Measurements from ENCODE around the gene PDZK1IP1.

Gene PDZK1IP1

GRCh38 chr1:47181955-47182675, 7.7 kb downstream of the PDZK1IP1 start:
- Histone ChIP-seq H2AFZ (no peak overlapping the region), H3K4me2 (ENCODE audit: low read length) (no peak overlapping the region), H3K9ac (no peak overlapping the region), H3K9me3 (ENCODE audit: control insufficient read depth, low read length) (no peaks in the 10 kb centered on the region), H3K4me3 (ENCODE audit: low read depth, low read length) (no peak overlapping the region), H3K36me3 (ENCODE audit: control insufficient read depth, insufficient read depth, low read length) (no peaks in the 10 kb centered on the region), H3K27me3 (ENCODE audit: control insufficient read depth, insufficient read depth, low read length) (no peaks in the 10 kb centered on the region), H3K4me1 (no peaks in the 10 kb centered on the region), H3K79me2 (no peaks in the 10 kb centered on the region), H3K27ac (no peak overlapping the region)
- TF ChIP-seq CTCF (IDR thresholded peaks at IDR 0.05): no peak

- H3K79me2 ChIP-seq: no peaks in the 10 kb centered on the region
- no peaks in the 10 kb centered on the region for H3K9me3 ChIP-seq (ENCODE audit: control insufficient read depth, low read length)
- H3K27ac ChIP-seq: no peak overlapping the region
- no peaks in the 10 kb centered on the region for H3K36me3 ChIP-seq (ENCODE audit: control insufficient read depth, insufficient read depth, low read length)
- TF ChIP-seq CTCF (IDR thresholded peaks at IDR 0.05): no peak
- no peak overlapping the region for H2AFZ ChIP-seq
- H3K4me2 ChIP-seq (ENCODE audit: low read length): no peak overlapping the region
- H3K9ac ChIP-seq: no peak overlapping the region
- H3K4me3 ChIP-seq (ENCODE audit: low read depth, low read length): no peak overlapping the region
- no peaks in the 10 kb centered on the region for H3K4me1 ChIP-seq
- no peaks in the 10 kb centered on the region for H3K27me3 ChIP-seq (ENCODE audit: control insufficient read depth, insufficient read depth, low read length)
These were observed 8.5 kb downstream of the PDZK1IP1 start for GRCh38 chr1:47181095-47181954.

GRCh38 chr1:47180603-47181094, 9.2 kb downstream of the PDZK1IP1 start:
- Histone ChIP-seq H3K9me3 (ENCODE audit: control insufficient read depth, low read length) (no peaks in the 10 kb centered on the region), H3K27me3 (ENCODE audit: control insufficient read depth, insufficient read depth, low read length) (no peaks in the 10 kb centered on the region), H3K4me3 (ENCODE audit: low read depth, low read length) (no peak overlapping the region), H3K9ac (no peak overlapping the region), H3K4me2 (ENCODE audit: low read length) (no peak overlapping the region), H3K36me3 (ENCODE audit: control insufficient read depth, insufficient read depth, low read length) (no peaks in the 10 kb centered on the region), H2AFZ (no peak overlapping the region), H3K79me2 (no peaks in the 10 kb centered on the region), H3K4me1 (no peaks in the 10 kb centered on the region), H3K27ac (no peak overlapping the region)
- TF ChIP-seq CTCF (IDR thresholded peaks at IDR 0.05): no peak

GRCh38 chr1:47179988-47180563, 9.8 kb downstream of the PDZK1IP1 start:
- H3K9ac ChIP-seq: no peak overlapping the region
- H3K4me3 ChIP-seq (ENCODE audit: low read depth, low read length): no peak overlapping the region

More at GRCh38 chr1:47179988-47180563, 9.8 kb downstream of the PDZK1IP1 start:
- H3K79me2 ChIP-seq: no peaks in the 10 kb centered on the region
- no peaks in the 10 kb centered on the region for H3K4me1 ChIP-seq
- H3K9me3 ChIP-seq (ENCODE audit: control insufficient read depth, low read length): no peaks in the 10 kb centered on the region
- H3K27me3 ChIP-seq (ENCODE audit: control insufficient read depth, insufficient read depth, low read length): no peaks in the 10 kb centered on the region
- H3K27ac ChIP-seq: no peak overlapping the region
- H3K36me3 ChIP-seq (ENCODE audit: control insufficient read depth, insufficient read depth, low read length): no peaks in the 10 kb centered on the region
- peak overlapping the region; percentile 71 for H3K4me2 ChIP-seq (ENCODE audit: low read length)
- TF ChIP-seq CTCF (IDR thresholded peaks at IDR 0.05): no peak
- no peak overlapping the region for H2AFZ ChIP-seq
